Psoas muscle (tissue), 8 donors: ENCODE data around the gene PCBP3. TPM values are rescaled to one million over a fixed set of nuclear protein-coding genes. Genes with fewer than 3 reads are reported as not detected.

Experiments used
- ATAC-seq, 4 donors: fragments of 200-7000 bp; cut with Tn5 transposase; one replicate each; pipeline ENCODE4 v1.9.1; 2020; ENCODE audit warnings: moderate library complexity in 3 of 4, mild to moderate bottlenecking in 2 of 4
- DNase-seq, 2 donors: peaks; one replicate each; pipeline ENCODE4 v3.0.0-alpha.2; 2020
- H3K27ac ChIP-seq: fragments of 200-600 bp; one replicate; pipeline ENCODE4 v1.8.0; 2022
- H3K27me3 ChIP-seq, 3 donors: fragments of 200-600 bp in 1 of 3; one replicate each; pipeline versions ENCODE4 v1.6.1 to v1.8.0; 2013 to 2022; ENCODE audit warnings: low read length in 2 of 3, mild to moderate bottlenecking in 2 of 3, moderate library complexity in 1 of 3; ENCODE audit not compliant: insufficient read depth in 3 of 3
- H3K36me3 ChIP-seq, 2 donors: fragments of 200-600 bp in 1 of 2; one replicate each; pipeline versions ENCODE4 v1.6.1 to v1.8.0; 2013 to 2022; ENCODE audit warnings: low read depth in 1 of 2, mild to moderate bottlenecking in 1 of 2, moderate library complexity in 1 of 2; ENCODE audit not compliant: insufficient read depth in 1 of 2
- H3K4me1 ChIP-seq: fragments of 200-600 bp; one replicate; pipeline ENCODE4 v1.8.0; 2022
- H3K4me3 ChIP-seq: fragments of 200-600 bp; one replicate; pipeline ENCODE4 v1.8.0; 2022; ENCODE audit warnings: mild to moderate bottlenecking
- H3K9me3 ChIP-seq: fragments of 200-600 bp; one replicate; pipeline ENCODE4 v1.8.0; 2022
- CTCF ChIP-seq: fragments of 200-600 bp; IDR thresholded peaks from one replicate; pipeline ENCODE4 v1.8.0; 2022; ENCODE audit warnings: antibody characterized with exemption
- WGBS, 3 donors: extraction: QIAGEN DNeasy Blood & Tissue Kit; methylation state at CpG; one replicate each; pipeline versions ENCODE4 v1.1.6 to v1.1.7; 2013; 5-methylcytosine and 5-hydroxymethylcytosine counted together
- intact Hi-C, 2 donors: fragments of 100-400 bp; cut with DNase I; formaldehyde crosslinking; loops; one replicate each; pipeline versions ENCODE4 v1.11.0 to v1.14.2; 2022
- polyA plus RNA-seq, 3 donors: library from polyadenylated mRNA; stranded (reverse); fragments of 200-250 nt; gene quantifications; one replicate each; pipeline ENCODE4 v1.2.3, GENCODE V29; 2013
- total RNA-seq, 4 donors: library from RNA; stranded (reverse); fragmentation: NEBNext Ultra II Directional in 2 of 4; extraction: Animal tissue kit (Norgen Biotek cat#: 25700) in 2 of 4; gene quantifications; one replicate each; pipeline versions ENCODE4 v1.2.1 to v1.2.4, GENCODE V29; 2021 to 2023
- donor health status: healthy with polysubstance abuse.
- donor health status: DM: no; HTN: no; CAD: no; lungs with moderate emphysema.
- donor health status: Bipolar disorder and iron deficiency.
- donor health status: healthy.
- donor health status: DM: yes; HTN: yes; CAD: no.
- donor health status: DM: no; HTN: no; CAD: no.
- donor health status: DM: no; HTN: no; CAD: no.
- donor health status: DM: yes; HTN: yes; CAD: no.

The PCBP3 gene
- total and polyA plus RNA-seq, 7 donors: 0.10 to 0.91 (median 0.33) TPM; not detected in 1

- peaks cover 0 to 30% (median 2%) of the 10 kb centered on the region in 3 donors for H3K27me3 ChIP-seq
- no peak for ATAC-seq
- no peaks in the 10 kb centered on the region for H3K4me1 ChIP-seq
- H3K36me3 ChIP-seq: no peaks in the 10 kb centered on the region
- H3K9me3 ChIP-seq: no peaks in the 10 kb centered on the region
- no peak overlapping the region for H3K4me3 ChIP-seq
- DNase-seq: peak; percentile 4 to 35
- WGBS, 3 donors: 69 to 75% (median 72%) methylated on average over 8 of the region's 8 CpGs
- TF ChIP-seq CTCF: no peak
- no peak overlapping the region for H3K27ac ChIP-seq
- intact Hi-C loops: no loop called here
Measured at GRCh38 chr21:45898028-45898350, 254.5 kb downstream of the PCBP3 start.

- DNase-seq (peak; percentile 2 to 47), ATAC-seq (no peak)
- Histone ChIP-seq H3K4me3 (no peak overlapping the region), H3K9me3 (no peaks in the 10 kb centered on the region), H3K27ac (no peak overlapping the region), H3K36me3 (no peaks in the 10 kb centered on the region), H3K4me1 (no peaks in the 10 kb centered on the region), H3K27me3 (peaks cover 0 to 30% (median 2%) of the 10 kb centered on the region in 3 donors)
- TF ChIP-seq CTCF: no peak
- 54 to 63% (median 60%) methylated on average over 24 of the region's 24 CpGs for WGBS, 3 donors
- intact Hi-C loops: no loop called here
Measured at GRCh38 chr21:45898781-45899180, 255.3 kb downstream of the PCBP3 start.

GRCh38 chr21:45899317-45900033 is 255.9 kb downstream of the PCBP3 start:
- ATAC-seq: no peak
- TF ChIP-seq CTCF: no peak
- Histone ChIP-seq H3K27ac (no peak overlapping the region), H3K4me1 (no peaks in the 10 kb centered on the region), H3K27me3 (peaks cover 0 to 27% (median 2%) of the 10 kb centered on the region in 3 donors), H3K9me3 (no peaks in the 10 kb centered on the region), H3K36me3 (no peaks in the 10 kb centered on the region), H3K4me3 (no peak overlapping the region)
- 78 to 82% (median 78%) methylated on average over 17 of the region's 17 CpGs for WGBS, 3 donors
- peak in 1 of 2 donors; percentile 7 for DNase-seq
- intact Hi-C loops: no loop called here

- no peak for TF ChIP-seq CTCF
- Histone ChIP-seq H3K4me1 (no peaks in the 10 kb centered on the region), H3K27ac (no peak overlapping the region), H3K36me3 (no peaks in the 10 kb centered on the region), H3K9me3 (no peaks in the 10 kb centered on the region), H3K4me3 (no peak overlapping the region), H3K27me3 (peaks cover 0 to 22% (median 0%) of the 10 kb centered on the region in 3 donors)
- ATAC-seq (no peak), DNase-seq (peak in 1 of 2 donors; percentile 10)
- WGBS, 3 donors: 87 to 91% (median 89%) methylated on average over 27 of the region's 27 CpGs
- intact Hi-C loops: no loop called here
Measured at GRCh38 chr21:45900034-45900868, 256.7 kb downstream of the PCBP3 start.
